Neural progenitor cell (in vitro differentiated cells): ENCODE data around the gene UHRF2. TPM values are rescaled to one million over a fixed set of nuclear protein-coding genes. Genes with fewer than 3 reads are reported as not detected.
A peak's percentile ranks its signal among the peaks of the same experiment; 100 is the strongest.

Experiments used
- DNase-seq: peaks from one replicate; pipeline ENCODE4 v3.0.0-alpha.2; 2016; ENCODE audit warnings: low spot score
- H2AFZ ChIP-seq: fragments of 200-600 bp; sonication (generic); replicated peaks from 2 replicates; pipeline ENCODE4 v1.6.1; 2016; ENCODE audit warnings: antibody characterized with exemption
- H3F3A ChIP-seq: fragments of 200-600 bp; sonication (generic); 2 replicates; pipeline ENCODE4 v1.6.1; 2016; ENCODE audit warnings: antibody characterized with exemption, low read depth
- H3K27ac ChIP-seq: fragments of 200-600 bp; sonication (generic); 2 replicates; pipeline ENCODE4 v1.5.1; 2016; ENCODE audit warnings: mild to moderate bottlenecking
- H3K27me3 ChIP-seq: fragments of 200-600 bp; sonication (generic); 2 replicates; pipeline ENCODE4 v1.6.1; 2016; ENCODE audit warnings: mild to moderate bottlenecking, moderate library complexity
- H3K36me3 ChIP-seq: fragments of 200-600 bp; sonication (generic); 2 replicates; pipeline ENCODE4 v1.5.1; 2016
- H3K4me1 ChIP-seq: fragments of 200-600 bp; sonication (generic); 2 replicates; pipeline ENCODE4 v1.6.1; 2016; ENCODE audit warnings: mixed run types
- H3K4me2 ChIP-seq: fragments of 200-600 bp; sonication (generic); 2 replicates; pipeline ENCODE4 v1.6.1; 2016
- H3K4me3 ChIP-seq: fragments of 200-600 bp; sonication (generic); 2 replicates; pipeline ENCODE4 v1.5.1; 2016
- H3K79me2 ChIP-seq: fragments of 200-600 bp; sonication (generic); 2 replicates; pipeline ENCODE4 v1.6.1; 2016; ENCODE audit warnings: low read depth
- H3K9ac ChIP-seq: fragments of 200-600 bp; sonication (generic); 2 replicates; pipeline ENCODE4 v1.6.1; 2016
- H3K9me3 ChIP-seq: fragments of 200-600 bp; sonication (generic); 2 replicates; pipeline ENCODE4 v1.5.1; 2016; ENCODE audit warnings: low read depth
- H4K20me1 ChIP-seq: fragments of 200-600 bp; sonication (generic); 2 replicates; pipeline ENCODE4 v1.6.1; 2016; ENCODE audit warnings: low read depth
- H3K27ac Mint-ChIP-seq: 3 replicates; pipeline ENCODE4 v1.8.0; 2021; ENCODE audit warnings: mixed read lengths
- H3K27me3 Mint-ChIP-seq: 2 replicates; pipeline ENCODE4 v1.8.0; 2022; ENCODE audit warnings: low read depth, mild to moderate bottlenecking, inconsistent platforms, moderate library complexity, mixed read lengths; ENCODE audit not compliant: insufficient read depth
- H3K36me3 Mint-ChIP-seq: 3 replicates; pipeline ENCODE4 v1.8.0; 2021; ENCODE audit warnings: mixed read lengths
- H3K4me1 Mint-ChIP-seq: 3 replicates; pipeline ENCODE4 v1.8.0; 2021; ENCODE audit warnings: mixed read lengths
- H3K4me3 Mint-ChIP-seq: 3 replicates; pipeline ENCODE4 v1.8.0; 2021; ENCODE audit warnings: mild to moderate bottlenecking, moderate library complexity, mixed read lengths
- H3K9me3 Mint-ChIP-seq: 3 replicates; pipeline ENCODE4 v1.8.0; 2020; ENCODE audit warnings: mixed read lengths
- EZH2 ChIP-seq: fragments of 200-600 bp; sonication (generic); IDR thresholded peaks from 2 replicates; pipeline ENCODE4 v1.6.1; 2017; ENCODE audit warnings: antibody characterized with exemption, mild to moderate bottlenecking, moderate library complexity
- EZH2phosphoT487 ChIP-seq: fragments of 200-600 bp; sonication (generic); IDR thresholded peaks from 2 replicates; pipeline ENCODE4 v1.6.1; 2017; ENCODE audit warnings: antibody characterized with exemption
- total RNA-seq: library from RNA; depleted of rRNA; stranded (reverse); fragments of >200 nt; gene quantifications from 2 replicates; pipeline ENCODE4 v1.2.3, GENCODE V29; 2015; ENCODE audit warnings: low replicate concordance
- TF ChIP-seq, protein P1 (sequence below): fragments of 200-600 bp; sonication (generic); IDR thresholded peaks from 2 replicates; pipeline ENCODE4 v1.5.1; 2017; ENCODE audit warnings: antibody characterized with exemption, mild to moderate bottlenecking

UHRF2 gene
- total RNA-seq, 1 donor from 2014 or later = 114 TPM

DNA sequence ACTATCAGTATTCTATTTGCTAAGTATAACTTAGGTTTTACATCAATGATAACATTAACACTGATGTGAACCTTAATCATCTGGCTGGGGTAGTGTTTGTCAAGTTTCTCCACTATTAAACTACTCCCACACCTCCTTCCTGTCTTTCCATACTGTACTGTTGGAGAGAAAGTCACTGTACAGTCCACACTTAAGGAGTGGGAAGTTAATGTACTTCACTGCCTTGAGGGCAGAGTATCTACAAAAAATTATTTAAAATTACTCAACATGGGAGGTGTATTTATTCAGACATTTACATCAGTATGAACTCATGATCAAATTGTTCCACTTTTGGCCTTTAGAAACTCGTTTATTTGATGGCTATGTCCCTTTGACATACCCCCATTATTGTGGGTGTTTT, 11.9 kb downstream of the UHRF2 start:
- H3K36me3 ChIP-seq = peaks cover 17% of the 10 kb centered on the region
- no peak overlapping the region for H3K4me3 ChIP-seq
- peaks cover 96% of the 10 kb centered on the region for H4K20me1 ChIP-seq

DNA sequence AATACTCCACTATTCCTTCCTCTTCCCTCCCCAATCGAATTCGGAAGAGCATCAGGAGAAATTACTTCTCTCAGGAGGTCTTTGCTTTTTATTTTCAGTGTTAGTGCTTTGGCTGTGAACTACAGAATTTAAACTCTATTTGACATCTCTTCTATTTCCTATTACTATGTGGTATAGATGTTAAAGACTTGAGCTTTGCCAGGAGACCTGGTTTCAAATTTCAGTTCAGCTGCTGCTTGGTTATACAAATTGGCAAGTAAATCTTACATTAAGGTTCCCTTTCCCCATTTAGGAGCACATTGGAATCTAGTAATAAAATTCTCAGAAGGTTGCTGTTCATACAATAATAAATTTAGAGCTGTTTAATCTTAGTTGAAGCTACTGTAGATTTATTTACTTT, 13.1 kb downstream of the UHRF2 start:
- Histone ChIP-seq H3K36me3 (peaks cover 17% of the 10 kb centered on the region), H3K79me2 (peaks cover 100% of the 10 kb centered on the region), H3K4me2 (no peak overlapping the region), H3K27me3 (no peaks in the 10 kb centered on the region), H3K9ac (no peak overlapping the region), H4K20me1 (peaks cover 96% of the 10 kb centered on the region), H2AFZ (no peak overlapping the region), H3K4me1 (no peaks in the 10 kb centered on the region), H3F3A (no peaks in the 10 kb centered on the region), H3K9me3 (no peaks in the 10 kb centered on the region), H3K4me3 (no peak overlapping the region), H3K27ac (no peak overlapping the region)
- H3K27ac Mint-ChIP-seq = peak overlapping the region; percentile 29
- TF ChIP-seq EZH2phosphoT487 (no peak), EZH2 (no peak)
- TF ChIP-seq, protein P1, sequence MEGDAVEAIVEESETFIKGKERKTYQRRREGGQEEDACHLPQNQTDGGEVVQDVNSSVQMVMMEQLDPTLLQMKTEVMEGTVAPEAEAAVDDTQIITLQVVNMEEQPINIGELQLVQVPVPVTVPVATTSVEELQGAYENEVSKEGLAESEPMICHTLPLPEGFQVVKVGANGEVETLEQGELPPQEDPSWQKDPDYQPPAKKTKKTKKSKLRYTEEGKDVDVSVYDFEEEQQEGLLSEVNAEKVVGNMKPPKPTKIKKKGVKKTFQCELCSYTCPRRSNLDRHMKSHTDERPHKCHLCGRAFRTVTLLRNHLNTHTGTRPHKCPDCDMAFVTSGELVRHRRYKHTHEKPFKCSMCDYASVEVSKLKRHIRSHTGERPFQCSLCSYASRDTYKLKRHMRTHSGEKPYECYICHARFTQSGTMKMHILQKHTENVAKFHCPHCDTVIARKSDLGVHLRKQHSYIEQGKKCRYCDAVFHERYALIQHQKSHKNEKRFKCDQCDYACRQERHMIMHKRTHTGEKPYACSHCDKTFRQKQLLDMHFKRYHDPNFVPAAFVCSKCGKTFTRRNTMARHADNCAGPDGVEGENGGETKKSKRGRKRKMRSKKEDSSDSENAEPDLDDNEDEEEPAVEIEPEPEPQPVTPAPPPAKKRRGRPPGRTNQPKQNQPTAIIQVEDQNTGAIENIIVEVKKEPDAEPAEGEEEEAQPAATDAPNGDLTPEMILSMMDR = no peak
- peaks cover 26% of the 10 kb centered on the region for H3K36me3 Mint-ChIP-seq
- no peak overlapping the region for H3K4me3 Mint-ChIP-seq
- peaks cover 11% of the 10 kb centered on the region for H3K4me1 Mint-ChIP-seq
- H3K9me3 Mint-ChIP-seq = no peaks in the 10 kb centered on the region
- no peaks in the 10 kb centered on the region for H3K27me3 Mint-ChIP-seq
- no peak for DNase-seq

More for the DNA sequence above, 11.9 kb downstream of the UHRF2 start:
- H3K27me3 ChIP-seq = no peaks in the 10 kb centered on the region
- H3K27ac ChIP-seq = no peak overlapping the region
- no peak overlapping the region for H3K27ac Mint-ChIP-seq
- no peaks in the 10 kb centered on the region for H3K27me3 Mint-ChIP-seq
- DNase-seq = no peak
- H3K9ac ChIP-seq = no peak overlapping the region
- no peaks in the 10 kb centered on the region for H3K9me3 ChIP-seq
- TF ChIP-seq EZH2 (no peak), EZH2phosphoT487 (no peak)
- TF ChIP-seq, protein P1 = no peak
- peaks cover 100% of the 10 kb centered on the region for H3K79me2 ChIP-seq
- H3K9me3 Mint-ChIP-seq = no peaks in the 10 kb centered on the region
- H3K4me3 Mint-ChIP-seq = no peak overlapping the region
- H3K4me1 ChIP-seq = no peaks in the 10 kb centered on the region
- H2AFZ ChIP-seq = no peak overlapping the region
- peaks cover 33% of the 10 kb centered on the region for H3K36me3 Mint-ChIP-seq
- H3K4me1 Mint-ChIP-seq = peaks cover 4% of the 10 kb centered on the region
- no peak overlapping the region for H3K4me2 ChIP-seq
- H3F3A ChIP-seq = no peaks in the 10 kb centered on the region

DNA sequence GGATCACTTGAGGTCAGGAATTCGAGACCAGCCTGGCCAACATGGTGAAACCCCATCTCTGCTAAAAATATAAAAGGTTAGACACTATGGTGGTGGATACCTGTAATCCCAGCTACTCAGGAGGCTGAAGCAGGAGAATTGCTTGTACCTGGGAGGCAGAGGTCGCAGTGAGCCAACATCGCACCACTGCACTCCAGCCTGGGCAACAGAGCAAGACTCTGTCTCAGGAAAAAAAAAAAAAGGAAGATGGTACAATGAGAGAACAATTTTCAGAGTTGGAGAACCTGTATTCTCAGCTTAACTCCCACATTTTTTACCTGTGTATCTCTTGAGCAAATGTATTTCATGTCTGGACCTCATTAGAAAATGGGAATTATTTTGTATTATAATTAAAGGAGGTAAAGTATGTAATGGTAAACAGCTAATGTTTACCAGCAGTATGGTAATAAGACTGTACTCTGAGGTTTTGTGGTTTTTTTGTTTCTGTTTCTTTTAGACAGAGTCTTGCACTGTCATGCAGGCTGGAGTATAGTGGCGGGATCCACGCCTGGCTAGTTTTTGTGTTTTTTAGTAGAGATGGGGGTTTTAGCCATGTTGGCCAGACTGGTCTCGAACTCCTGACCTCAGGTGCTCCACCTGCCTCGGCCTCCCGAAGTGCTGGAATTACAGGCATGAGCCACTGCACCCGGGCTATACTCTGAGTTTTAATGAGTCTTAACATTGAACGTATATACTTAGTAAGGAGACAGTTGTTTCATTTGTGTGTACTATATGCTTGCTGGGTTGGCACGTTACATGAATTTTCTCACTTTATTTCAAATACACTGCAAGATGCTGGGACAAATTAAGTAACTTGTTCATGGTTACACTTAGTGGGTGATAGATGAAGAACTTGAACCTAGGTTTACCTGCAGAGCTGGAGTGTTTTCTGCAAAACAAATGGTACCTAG, 16.2 kb downstream of the UHRF2 start:
- H3K36me3 ChIP-seq = peaks cover 2% of the 10 kb centered on the region
- no peak overlapping the region for H3K27ac Mint-ChIP-seq

More for the DNA sequence above, 16.2 kb downstream of the UHRF2 start:
- Mint-ChIP-seq H3K36me3 (peaks cover 19% of the 10 kb centered on the region), H3K4me1 (peaks cover 11% of the 10 kb centered on the region), H3K4me3 (no peak overlapping the region), H3K27me3 (no peaks in the 10 kb centered on the region), H3K9me3 (no peaks in the 10 kb centered on the region)
- H3K9me3 ChIP-seq = no peaks in the 10 kb centered on the region
- no peaks in the 10 kb centered on the region for H3K27me3 ChIP-seq
- no peak overlapping the region for H3K4me2 ChIP-seq
- no peak overlapping the region for H3K4me3 ChIP-seq
- H3F3A ChIP-seq = no peaks in the 10 kb centered on the region
- TF ChIP-seq, protein P1 = no peak
- TF ChIP-seq EZH2phosphoT487 (no peak), EZH2 (no peak)
- H3K27ac ChIP-seq = no peak overlapping the region
- no peak overlapping the region for H3K9ac ChIP-seq
- no peaks in the 10 kb centered on the region for H3K4me1 ChIP-seq
- peaks cover 96% of the 10 kb centered on the region for H4K20me1 ChIP-seq
- peaks cover 100% of the 10 kb centered on the region for H3K79me2 ChIP-seq
- no peak for DNase-seq
- H2AFZ ChIP-seq = no peak overlapping the region
